Hematopoietic multipotent progenitor cell treated with erythropoietin and hydrocortisone succinate and interleukin-3 and kit ligand, for 4 days (in vitro differentiated cells): ENCODE data around the gene ELN.
"Not testable (repeated sequence)": the region's sequence is repeated elsewhere in the genome, so short reads cannot be mapped to it uniquely, and the experiment has no call there.

ENCODE experiments used
- DNase-seq: peaks from one replicate; pipeline ENCODE4 v3.0.0-alpha.2; 2015

Gene ELN

DNA sequence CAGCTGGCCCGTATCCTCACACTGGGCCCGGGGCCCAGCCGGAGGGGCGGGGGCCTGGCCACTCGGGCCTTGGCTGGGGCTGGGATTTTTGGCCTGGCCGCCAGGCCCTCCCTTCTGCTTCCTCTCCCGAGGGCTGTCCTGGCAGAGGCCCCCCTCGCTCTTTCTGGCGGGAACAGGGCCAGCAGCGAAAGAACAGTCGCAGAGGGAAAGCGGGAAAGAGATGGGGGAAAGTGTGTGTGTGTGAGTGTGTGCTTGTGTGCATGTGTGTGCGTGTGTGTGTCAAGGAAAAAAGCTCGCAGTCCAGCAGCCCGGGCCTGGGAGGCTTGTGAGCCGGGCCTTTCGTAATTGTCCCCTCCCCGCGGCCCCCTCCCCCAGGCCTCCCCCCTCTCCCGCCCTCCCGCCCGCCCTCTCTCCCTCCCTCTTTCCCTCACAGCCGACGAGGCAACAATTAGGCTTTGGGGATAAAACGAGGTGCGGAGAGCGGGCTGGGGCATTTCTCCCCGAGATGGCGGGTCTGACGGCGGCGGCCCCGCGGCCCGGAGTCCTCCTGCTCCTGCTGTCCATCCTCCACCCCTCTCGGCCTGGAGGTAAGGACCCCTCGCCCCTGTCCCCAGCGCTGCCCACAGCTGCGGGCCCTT is at the start of gene ELN:
ELN (plus strand) TSS at position 491 of the 638 bp plus-strand sequence; CDS start at position 506, 15 bp downstream.
- DNase-seq = no peak

DNA sequence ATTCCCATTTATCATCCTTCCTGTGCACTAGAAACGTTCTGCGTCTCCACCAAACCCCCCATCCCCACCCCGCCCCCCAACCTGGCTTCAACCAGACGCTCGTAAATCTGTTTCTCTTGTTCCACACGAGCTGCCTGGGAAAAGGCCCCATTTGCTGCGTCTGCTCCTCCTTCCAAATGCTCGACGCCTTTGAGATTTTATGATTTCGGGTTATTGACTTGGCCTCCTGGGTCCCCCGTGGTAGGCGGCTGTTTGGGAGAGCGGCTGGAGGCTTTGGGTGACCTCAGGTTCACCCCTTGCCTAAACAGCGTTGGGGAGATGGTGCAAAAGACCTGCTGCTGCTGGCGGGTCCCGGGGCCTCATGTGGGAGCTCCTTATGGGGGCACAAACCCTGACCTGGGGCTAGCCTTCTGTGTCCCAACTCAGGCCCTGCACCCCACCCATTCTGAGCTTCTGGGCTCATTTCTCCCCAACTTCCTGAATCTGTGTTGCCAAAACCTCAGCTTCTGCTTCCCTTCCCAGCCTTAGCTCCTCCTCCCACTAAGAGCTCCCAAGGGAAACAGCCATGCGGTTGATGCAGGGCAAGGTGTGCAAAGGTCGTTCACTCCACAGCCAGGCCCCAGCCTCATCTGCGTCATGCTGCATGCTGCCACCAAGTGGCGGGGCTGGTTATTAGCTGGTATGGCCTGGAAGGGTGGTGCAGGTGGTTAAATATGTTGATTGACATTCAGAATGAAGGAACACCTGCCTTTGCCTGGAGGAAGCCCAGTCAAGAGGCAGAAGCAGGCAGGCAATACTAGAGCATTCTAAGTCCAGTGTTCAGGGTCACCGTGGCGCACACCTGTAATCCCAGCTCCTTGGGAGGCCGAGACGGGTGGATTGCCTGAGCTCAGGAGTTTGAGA is 49.1 kb upstream of the ELN start:
- DNase-seq = peak; percentile 75

GRCh38 chr7:73979656-73980055 is 48.3 kb upstream of the ELN start:
- not testable (repeated sequence) for DNase-seq

GRCh38 chr7:73980206-73980605 is 47.8 kb upstream of the ELN start:
- DNase-seq = no peak

- no peak for DNase-seq
Observed at GRCh38 chr7:73981933-73982332, 46.0 kb upstream of the ELN start.

DNA sequence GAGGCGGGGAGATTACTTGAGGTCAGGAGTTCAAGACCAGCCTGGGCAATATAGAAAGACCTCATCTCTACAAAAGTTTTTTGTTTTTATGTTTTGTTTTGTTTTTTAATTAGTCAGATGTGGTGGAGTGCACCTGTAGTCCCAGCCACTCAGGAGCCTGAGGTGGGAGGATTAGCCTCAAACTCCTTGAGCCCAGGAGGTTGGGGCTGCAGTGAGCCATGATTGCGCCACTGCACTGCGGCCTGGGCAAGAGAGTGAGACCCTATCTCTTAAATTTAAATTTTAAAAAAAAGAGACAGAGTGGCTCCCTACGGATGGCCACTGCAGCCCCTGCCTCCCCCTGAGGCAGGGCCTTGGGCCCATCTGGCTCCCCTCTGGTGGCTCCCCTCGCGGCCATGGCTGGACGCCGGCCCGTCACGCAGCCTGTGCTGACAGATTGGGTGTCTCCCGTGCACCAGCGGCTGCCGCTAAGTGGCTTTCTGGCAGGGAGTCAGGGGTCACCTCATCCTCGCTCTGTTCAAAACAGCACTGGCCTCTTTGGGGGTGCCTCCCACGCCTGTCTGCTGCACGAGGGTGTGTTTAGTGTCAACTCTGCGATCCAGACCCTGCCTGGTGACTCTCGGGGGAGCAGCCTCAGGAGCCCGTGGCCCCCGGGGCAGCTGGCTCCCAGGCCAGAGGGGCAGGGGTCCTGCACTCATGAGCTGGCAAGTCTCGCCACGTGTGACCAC is 44.4 kb upstream of the ELN start:
- DNase-seq = no peak

- DNase-seq = no peak
Observed at GRCh38 chr7:73984481-73985205, 43.3 kb upstream of the ELN start.

DNA sequence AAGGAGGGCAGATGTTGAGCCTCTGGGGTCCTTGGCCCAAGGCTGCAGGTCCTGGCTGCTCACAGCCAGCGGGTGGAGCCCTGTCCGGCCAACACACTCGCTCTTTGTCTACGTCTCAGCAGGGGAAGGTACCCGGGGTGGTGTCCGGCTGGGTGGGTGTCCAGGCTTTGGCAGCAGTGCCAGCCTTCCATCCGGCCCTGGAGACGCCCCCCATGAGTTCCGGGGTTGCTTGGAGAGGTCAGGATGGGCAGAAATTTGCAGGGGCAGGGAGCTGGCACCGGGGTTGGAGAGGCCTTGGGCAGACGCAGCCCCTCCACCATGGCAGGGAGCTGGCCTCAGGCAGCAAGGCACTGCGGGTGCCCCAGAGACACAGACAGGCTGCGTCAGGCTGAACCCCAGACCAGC is 42.2 kb upstream of the ELN start:
- no peak for DNase-seq

DNA sequence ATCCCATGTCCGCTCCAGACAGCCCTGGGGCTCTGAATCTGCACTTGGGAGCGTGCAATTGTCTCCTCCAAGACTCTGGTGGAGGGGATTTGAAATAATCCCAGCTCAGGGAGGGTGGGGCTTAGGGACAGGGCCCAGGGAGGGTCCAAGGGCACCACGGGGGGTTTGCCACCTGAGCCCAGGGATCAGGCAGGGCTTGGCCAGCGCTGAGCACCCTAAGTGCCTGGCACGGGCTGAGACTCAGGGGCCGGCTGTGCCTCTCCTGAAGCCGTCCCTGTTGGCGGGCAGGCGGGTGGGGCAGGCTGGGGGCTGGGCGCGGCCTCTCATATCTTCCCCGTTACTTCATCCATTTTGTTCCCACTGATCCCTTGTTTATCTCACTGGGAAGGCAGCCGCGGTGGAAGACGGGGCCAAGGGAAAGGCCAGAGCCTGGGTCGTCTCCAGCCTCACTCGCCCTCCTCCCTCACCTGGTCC is 41.8 kb upstream of the ELN start:
- no peak for DNase-seq

GRCh38 chr7:73987298-73987697 is 40.7 kb upstream of the ELN start:
- DNase-seq = no peak

DNA sequence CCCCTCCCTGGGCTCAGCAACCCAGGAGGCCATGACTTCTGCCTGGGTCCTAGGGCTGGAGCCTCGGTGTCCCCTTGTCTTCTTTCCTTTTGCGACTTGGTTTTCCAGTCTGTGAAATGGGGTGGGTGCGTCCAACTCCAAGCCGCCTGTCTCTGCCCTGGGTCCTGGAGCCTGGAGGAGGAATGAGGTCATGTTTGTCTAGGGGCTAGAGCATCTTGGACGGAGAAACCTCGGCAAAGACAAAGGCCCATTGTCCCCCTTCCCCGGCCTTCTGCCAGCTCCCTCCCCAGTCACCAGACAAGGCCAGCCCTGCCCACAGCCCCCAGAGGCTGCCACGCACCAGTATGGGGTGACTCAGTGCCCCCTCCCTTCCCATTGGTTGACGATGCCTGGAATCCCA is 39.8 kb upstream of the ELN start:
- DNase-seq = no peak

- DNase-seq = no peak
Observed at GRCh38 chr7:73991522-73992100, 36.4 kb upstream of the ELN start.

DNA sequence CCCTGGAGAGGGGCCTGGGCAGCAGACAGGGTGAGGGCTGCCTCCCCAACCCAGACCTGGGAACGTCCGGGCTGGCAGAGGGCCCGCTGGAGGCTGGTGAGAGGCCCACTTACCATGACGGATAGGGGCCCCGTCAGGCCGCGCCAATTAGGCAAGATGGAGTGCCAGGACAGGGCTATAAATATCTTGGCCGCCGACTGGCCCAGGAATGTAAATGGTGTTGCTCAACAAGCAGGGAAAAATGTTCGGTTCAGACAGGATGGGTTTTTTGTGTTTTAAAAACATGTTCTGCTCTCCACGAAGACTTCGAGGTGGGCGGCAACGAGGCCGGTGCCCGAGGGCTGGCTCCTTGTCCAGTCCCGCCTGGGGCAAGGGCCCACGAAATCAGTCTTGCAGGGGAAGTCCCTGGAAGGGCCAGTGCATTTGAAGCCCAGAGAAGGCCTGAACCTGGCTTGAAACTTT is 35.8 kb upstream of the ELN start:
- DNase-seq = no peak

DNA sequence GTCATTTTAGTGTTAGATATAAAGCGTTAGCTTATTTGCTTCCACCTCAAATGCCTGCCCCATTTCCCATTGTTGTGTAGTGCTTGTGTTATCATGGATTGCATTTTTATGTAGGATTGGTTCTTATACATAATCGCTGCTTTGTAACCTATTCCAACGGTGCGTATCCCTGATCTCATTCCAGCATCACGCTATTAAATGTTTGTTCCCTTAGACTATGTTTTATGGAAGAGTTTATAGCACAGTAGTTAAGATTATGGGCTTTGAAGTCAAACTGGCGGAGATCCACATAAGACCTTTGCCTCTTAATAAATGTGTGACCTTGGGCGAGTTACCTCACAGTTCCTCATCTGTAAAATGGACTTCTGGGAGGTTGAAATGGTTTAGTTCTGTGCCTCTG is 34.0 kb upstream of the ELN start:
- no peak for DNase-seq

- DNase-seq = no peak
Observed at GRCh38 chr7:73994761-73995160, 33.2 kb upstream of the ELN start.

DNA sequence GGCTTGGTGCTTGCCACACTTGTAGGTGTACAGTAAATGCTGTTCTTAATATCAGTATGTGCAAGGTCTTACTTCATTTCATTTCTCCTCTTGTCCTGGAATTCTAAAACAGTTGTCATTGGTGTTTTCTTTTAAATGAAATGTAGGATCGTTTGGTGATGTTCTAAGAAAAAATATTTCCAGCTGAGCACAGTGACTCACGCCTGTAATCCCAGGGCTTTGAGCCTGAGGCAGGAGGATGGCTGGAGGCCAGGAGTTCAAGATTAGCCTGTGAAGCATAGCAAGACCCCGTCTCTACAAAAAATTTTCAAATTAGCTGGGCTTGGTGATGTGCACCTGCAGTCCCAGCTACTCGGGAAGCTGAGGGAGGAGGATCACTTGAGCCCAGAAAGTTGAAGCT is 32.6 kb upstream of the ELN start:
- no peak for DNase-seq

- no peak for DNase-seq
Observed at GRCh38 chr7:73995821-73996511, 32.0 kb upstream of the ELN start.

- DNase-seq = no peak
Observed at GRCh38 chr7:73997056-73997455, 30.9 kb upstream of the ELN start.

DNA sequence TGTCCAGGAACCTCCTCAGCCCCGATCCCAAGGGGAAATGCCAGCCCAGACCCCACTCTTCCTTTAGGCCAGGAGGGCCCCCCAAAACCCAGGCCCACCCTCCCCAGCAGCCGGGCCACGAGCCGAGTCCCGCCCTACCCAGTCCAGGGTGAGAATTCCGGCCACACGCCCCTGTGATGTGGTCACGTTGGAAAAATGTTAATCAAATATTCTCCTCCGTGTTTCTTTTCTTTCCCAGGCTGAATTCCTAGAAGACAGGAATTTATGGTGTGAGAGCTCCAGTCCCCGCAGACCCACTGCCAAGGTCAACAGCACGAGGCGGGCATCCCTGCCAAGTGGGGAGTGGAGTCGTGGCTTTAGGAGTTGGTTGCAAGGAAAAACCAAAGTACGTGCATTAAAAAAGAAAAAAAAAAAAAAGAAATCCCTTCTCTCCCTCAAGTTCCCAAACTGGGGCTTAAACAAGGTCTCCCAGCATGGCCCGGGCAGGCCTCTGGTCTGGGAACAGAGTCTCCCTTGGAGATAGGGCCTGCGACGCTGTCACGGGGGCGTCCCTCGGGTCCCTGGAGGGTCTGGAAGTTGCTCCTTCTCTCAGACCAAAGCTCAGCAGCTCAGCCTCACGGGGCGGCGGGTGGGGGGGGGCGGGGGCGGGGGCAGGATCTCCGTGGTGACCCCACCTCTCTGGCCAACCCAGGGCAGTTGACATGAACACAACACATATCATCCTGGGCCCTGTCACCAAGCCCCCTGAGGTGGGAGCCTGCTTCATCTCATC is 28.1 kb upstream of the ELN start:
- no peak for DNase-seq

DNA sequence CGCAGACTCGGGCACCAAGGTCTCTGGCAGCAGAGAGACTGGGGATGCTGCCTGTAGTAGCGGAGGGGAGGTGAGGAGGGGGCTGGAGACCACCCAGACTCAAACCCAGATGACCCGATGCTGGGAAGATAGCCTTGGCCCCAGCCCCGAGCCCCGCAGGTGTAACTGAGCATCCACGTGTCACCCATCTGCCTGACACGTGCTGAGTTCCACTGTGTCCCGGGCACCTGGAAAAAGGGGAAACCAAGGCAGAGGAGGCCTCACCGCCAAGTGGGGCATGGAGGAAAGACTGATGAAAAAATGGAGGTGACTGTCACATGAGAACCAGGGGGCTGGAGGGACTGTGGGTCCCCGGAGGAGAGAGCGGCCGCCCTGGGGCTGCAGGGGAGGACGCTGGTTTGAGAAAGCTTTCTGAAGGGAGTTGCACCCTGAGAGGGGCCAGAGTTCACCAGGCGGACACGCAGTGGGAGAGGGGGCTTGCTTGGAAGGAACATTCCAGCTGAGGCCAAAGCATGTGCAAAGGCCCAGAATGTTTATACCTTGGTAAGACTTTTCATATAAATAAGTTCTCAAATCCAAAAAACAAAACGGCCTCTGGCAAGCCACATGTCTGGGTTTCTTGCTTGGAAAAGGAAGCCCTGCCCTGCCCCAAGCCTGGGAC is 27.4 kb upstream of the ELN start:
- no peak for DNase-seq

DNA sequence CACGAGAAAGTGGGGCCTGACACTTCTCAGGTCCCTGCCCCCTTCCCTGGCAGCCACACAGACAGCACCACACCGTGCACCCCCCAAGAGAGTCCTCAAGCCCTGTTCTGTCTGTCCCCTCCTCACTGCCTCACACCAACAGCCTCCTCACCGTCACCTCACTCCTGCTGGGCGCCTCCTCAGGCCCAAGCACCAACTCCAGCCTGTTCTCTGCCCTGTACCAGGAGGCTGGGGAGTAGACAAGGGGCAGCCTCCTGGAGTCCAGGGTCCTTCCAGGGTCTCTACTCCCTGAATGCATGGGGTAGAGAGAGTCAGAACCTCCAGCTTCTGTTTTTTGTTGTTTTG is 26.9 kb upstream of the ELN start:
- DNase-seq = no peak
